GM19468 (cell line): ENCODE data around the gene ZBTB37.
"Not testable (repeated sequence)": the region's sequence is repeated elsewhere in the genome, so short reads cannot be mapped to it uniquely, and the experiment has no call there.

Experiments used
- ATAC-seq: cut with Tn5 transposase; IDR thresholded peaks from one replicate; pipeline ENCODE4 v1.9.1; 2021; ENCODE audit warnings: mild to moderate bottlenecking, moderate library complexity, moderate number of reproducible peaks; ENCODE audit not compliant: unreplicated experiment; ENCODE audit errors: extremely low read depth

The ZBTB37 gene

GRCh38 chr1:173868266-173869020, at the start of gene ZBTB37:
ZBTB37 (plus strand) TSS chr1:173868380; CDS start chr1:173870226, 1,846 bp downstream.
- peak; percentile 37 for ATAC-seq

- no peak for ATAC-seq
These were observed 49.7 kb upstream of the ZBTB37 start for GRCh38 chr1:173818459-173818858.

GRCh38 chr1:173821680-173822079, 46.5 kb upstream of the ZBTB37 start:
- no peak for ATAC-seq

- peak; percentile 11 for ATAC-seq
These were observed 44.3 kb upstream of the ZBTB37 start for GRCh38 chr1:173823781-173824314.

GRCh38 chr1:173824315-173825081, 43.7 kb upstream of the ZBTB37 start, which contains the start of the genes CENPL and DARS2:
CENPL (minus strand) TSS chr1:173824883; CDS start chr1:173811299, 13,584 bp downstream.
DARS2 (plus strand) TSS chr1:173824673; CDS start chr1:173825230, 557 bp downstream.
- peak; percentile 84 for ATAC-seq

GRCh38 chr1:173827611-173828010, 40.6 kb upstream of the ZBTB37 start:
- ATAC-seq = no peak

GRCh38 chr1:173832748-173833147, 35.4 kb upstream of the ZBTB37 start:
- no peak for ATAC-seq

GRCh38 chr1:173852105-173852504, 16.1 kb upstream of the ZBTB37 start:
- no peak for ATAC-seq

GRCh38 chr1:173853074-173853473, 15.1 kb upstream of the ZBTB37 start:
- no peak for ATAC-seq

GRCh38 chr1:173856014-173856413, 12.2 kb upstream of the ZBTB37 start:
- ATAC-seq = no peak

GRCh38 chr1:173856903-173857302, 11.3 kb upstream of the ZBTB37 start:
- ATAC-seq = no peak

GRCh38 chr1:173857363-173857917, 10.7 kb upstream of the ZBTB37 start:
- no peak for ATAC-seq

GRCh38 chr1:173859547-173859946, 8.6 kb upstream of the ZBTB37 start:
- ATAC-seq = not testable (repeated sequence)

GRCh38 chr1:173860065-173860464, 8.1 kb upstream of the ZBTB37 start:
- ATAC-seq = no peak

- no peak for ATAC-seq
These were observed 6.4 kb upstream of the ZBTB37 start for GRCh38 chr1:173861731-173862145.

GRCh38 chr1:173862146-173862768, 5.9 kb upstream of the ZBTB37 start:
- ATAC-seq = not testable (repeated sequence)

GRCh38 chr1:173862769-173863223, 5.4 kb upstream of the ZBTB37 start:
- no peak for ATAC-seq

- no peak for ATAC-seq
These were observed 4.7 kb upstream of the ZBTB37 start for GRCh38 chr1:173863224-173864161.
